Stimulated activated CD8-positive, alpha-beta memory T cell treated with anti-CD3 and anti-CD28 coated beads, Interleukin-15, amount 100 ng/mL, for 48 hours (primary cell): ENCODE measurements around the gene ZFR.
"Not testable (repeated sequence)": the region's sequence is repeated elsewhere in the genome, so short reads cannot be mapped to it uniquely, and the experiment has no call there.

Experiments
- DNase-seq, 2 donors: peaks; one replicate each; pipeline ENCODE4 v3.0.0-alpha.2; 2020; ENCODE audit warnings: low read depth in 2 of 2

The ZFR gene

DNA sequence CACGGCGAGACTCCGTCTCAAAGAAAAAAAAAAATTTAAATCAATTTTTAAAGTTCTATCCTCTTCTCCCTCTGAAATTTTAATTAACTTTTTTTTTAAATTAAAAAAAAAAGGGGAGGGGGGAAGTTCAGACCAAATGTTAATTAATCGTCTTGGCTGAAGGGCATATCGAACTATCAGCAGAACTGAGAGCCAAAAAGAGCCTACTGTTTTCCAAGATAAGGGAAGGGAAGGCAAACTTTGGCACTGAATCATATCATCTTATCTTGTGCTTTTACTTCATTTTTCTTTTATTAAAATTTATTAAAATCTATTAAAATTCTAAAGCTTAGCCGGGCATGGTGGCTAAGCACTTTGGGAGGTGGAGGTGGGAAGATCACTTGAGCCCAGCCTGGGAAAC lies 85.9 kb downstream of the ZFR start:
- no peak for DNase-seq

DNA sequence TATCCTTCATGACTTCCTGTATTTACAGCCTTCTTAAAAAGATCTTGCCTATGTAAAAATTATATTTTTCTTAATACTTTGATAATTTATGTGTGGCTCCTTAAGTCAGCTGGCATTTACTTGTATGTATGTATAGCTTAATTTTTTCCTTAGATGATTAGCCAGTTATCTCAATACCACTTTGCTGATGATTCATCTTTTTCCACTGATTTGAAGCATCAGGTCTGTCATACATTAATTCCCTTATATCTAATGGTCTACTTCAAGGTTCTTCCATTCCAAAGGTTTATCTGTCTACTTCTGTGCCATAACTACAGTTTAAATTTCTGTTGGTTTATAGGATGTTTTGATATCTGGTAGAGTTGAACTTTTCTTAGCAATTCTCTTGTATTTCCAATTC lies 86.9 kb downstream of the ZFR start:
- no peak for DNase-seq

DNA sequence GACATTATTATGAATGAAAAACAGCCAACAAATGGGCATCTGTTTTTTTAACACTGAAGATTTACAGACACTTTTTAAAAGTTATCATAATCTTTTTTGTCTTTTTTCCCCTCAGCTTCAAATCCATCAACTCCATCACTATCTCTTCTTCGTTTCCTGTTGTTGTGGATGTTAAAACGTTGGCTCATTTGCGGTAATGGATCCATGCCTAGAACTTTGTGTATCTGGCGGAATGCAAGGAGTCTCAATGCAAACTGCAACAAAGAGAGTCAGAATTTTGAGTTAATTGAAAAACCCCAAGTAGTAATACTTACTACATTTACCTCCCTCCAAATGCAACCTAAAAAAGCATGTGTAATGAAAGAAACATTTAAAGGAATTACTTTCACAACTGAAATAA lies 88.9 kb downstream of the ZFR start:
- no peak for DNase-seq

DNA sequence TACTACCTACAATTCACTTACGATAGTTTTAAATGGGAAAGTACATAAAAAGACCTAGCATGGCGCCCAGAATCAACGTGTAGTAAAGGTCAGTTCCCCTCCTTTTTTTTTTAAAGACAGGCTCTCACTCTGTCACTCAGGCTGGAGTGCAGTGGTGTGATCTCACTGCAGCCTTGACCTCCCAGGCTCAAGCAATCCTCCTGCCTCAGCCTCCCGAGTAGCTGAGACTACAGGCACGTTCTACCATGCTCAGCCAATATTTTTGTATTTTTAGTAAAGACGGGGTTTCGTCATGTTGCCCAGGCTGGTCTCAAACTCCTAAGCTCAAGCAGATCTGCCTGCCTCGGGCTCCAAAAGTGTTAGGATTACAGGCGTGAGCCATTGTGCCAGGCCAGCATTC lies 91.1 kb downstream of the ZFR start:
- DNase-seq, result no peak

DNA sequence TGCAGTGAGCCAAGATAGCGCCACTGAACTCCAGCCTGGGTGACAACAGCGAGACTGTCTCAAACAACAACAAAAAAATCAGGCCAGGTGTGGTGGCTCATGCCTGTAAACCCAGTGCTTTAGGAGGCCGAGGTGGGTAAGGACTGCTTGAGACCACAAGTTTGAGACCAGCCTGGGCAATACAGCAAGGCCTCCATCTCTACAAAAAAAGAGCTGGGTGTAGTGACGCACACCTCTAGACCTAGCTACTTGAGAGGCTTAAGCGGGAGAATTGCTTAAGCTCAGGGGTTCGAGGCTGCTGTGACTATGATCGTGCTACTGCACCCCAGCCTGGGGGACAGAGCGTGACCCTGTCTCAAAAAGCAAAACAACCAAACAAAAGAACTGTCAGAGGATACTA lies 91.9 kb downstream of the ZFR start:
- DNase-seq, result no peak

DNA sequence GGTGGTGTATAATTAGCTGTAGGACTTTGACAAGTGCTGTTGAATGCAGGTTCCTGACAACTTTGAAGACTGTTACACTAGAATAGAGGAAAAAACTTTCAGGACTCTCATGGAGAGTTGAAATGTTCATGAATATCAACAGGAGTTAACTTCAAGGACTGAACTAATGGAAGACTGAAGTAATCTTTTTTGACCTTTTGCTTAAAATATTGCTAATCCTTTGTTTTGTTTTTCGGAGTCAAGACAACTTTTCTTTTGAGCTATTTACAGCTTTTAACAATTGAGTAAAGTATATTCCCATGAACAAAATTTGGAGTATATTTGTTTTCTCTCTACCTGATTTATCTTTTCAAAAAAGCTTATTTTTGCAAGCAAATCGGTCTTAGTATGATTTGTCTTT lies 97.7 kb downstream of the ZFR start:
- no peak for DNase-seq

DNA sequence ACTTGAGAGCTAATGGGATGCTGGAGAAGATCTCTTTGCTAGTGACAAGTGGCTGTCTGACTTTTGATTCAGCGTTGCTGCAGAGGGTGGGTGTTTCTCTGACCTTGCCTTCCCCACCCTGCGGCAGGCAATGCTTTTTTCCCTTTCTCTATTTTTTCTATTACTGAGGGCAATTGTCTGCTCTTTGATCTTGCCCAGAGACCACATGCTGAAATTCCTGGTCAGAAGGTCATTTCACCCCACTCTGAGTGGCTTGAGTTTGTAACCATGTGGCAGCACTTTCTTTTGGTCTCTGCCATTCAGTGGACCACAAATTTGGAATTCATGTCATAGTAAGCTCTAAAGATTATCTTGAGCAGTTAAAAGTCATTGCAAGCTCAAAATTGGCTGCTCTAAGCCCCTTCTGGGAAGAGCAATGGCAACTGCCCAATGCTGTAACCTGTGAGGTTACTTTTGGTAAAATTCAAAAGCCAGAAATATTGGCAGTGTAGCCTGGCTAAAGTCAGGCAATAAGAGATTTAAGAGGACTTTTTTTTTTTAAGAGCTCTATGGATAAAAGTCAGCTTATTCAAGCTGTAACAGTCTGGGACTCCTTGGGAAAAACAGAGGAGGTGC lies 101.4 kb downstream of the ZFR start:
- DNase-seq, result no peak

DNA sequence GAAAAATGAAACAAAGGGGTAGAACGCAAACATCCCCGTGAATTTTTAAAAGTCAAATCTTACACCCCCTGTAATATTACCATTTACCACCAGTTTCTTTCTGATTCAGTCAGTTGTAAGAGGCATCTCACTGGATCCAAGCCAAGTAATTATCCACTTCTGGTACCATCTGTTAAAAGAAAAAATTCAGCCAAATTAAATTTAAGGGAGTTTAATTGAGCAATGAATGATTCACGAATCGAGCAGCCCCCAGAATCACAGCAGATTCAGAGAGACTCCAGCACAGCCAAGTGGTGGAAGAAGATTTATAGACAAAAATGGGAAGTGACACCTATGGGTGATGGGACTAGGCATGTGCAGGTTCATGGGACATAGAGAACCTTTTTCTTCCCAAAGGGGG lies 101.9 kb downstream of the ZFR start:
- DNase-seq, result no peak

DNA sequence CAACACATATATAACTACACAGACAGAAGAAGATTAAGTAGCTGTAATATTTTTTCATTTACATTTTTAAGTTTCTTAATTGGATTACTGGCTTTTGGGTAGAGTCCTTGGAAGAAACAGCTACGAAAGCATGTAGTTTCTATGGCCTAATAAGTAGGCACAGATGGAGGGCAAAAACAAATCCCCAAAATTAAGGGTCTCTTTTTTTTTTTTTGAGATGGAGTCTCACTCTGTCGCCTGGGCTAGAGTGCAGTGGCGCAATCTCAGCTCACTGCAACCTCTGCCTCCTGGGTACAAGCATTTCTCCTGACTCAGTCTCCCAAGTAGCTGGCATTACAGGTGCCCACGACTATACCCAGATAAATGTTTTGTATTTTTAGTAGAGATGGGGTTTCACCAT lies 104.7 kb downstream of the ZFR start:
- no peak for DNase-seq

DNA sequence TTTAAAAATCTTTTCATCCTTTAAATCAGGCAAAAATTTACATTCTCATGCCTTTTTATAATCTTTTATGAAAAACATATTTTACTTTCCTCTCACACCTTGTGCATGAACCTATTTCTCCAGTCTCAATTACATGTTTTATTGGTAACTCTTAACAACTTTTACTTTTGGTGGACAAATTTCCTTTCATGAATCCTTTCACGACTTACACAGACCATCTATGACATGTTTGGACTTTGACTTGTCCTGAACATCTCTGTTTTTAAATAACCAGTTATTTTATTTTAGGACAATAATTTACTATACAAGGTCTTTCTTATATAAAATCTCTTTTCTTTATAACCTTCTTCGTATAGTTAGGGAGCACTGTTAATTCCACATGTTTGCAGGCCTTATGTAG lies 105.3 kb downstream of the ZFR start:
- no peak for DNase-seq

DNA sequence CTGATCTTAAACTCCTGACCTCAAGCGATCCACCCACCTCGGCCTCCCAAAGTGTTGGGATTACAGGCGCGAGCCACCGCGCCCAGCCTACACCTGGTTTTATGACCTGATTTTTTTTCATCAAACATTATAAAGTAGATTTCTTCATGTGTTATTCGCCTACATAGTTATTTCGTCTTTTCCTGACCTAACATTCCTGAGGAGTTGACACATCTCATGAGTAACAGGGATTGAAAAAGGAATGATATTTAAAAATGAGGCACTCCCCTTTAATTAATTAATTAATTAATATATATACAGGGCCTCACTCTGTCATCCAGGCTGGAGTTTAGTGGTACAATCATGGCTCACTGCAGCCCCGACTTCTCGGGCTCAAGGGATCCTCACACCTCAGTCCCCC lies 111.6 kb downstream of the ZFR start:
- no peak for DNase-seq

DNA sequence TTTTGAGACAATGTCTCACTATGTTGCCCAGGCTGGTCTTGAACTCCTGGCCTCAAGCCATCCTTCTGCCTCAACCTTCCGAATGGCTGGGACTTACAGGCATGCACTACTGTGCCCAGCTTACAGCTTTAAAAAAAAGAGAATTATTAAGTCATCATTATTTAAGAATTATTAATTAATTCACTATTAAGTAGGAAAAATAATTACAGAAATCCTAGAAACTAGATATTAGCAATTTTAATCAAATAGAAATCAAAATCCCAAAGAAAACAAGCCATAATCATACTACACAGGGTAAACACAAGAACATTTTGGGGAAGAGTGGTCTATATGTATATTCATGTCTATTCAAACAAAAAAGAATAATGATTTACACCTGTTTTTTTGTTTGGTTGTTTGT lies 112.2 kb downstream of the ZFR start:
- no peak for DNase-seq

DNA sequence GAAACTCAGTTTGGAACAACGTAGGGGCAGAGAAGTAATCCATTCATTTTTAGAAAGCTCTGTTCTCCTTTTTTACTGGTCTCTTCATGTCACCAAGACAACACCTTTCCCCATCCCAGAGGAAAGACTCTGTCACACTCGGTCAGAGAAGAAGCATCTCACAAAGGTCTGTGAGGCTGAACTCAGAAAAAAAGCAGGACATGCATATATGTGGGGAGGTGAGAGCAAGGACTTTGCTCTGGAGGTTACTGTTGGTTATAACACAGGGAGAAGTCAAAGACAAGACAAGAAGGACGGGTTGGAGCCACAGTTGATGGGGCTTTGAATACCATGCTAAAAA lies 112.6 kb downstream of the ZFR start:
- DNase-seq, result no peak

DNA sequence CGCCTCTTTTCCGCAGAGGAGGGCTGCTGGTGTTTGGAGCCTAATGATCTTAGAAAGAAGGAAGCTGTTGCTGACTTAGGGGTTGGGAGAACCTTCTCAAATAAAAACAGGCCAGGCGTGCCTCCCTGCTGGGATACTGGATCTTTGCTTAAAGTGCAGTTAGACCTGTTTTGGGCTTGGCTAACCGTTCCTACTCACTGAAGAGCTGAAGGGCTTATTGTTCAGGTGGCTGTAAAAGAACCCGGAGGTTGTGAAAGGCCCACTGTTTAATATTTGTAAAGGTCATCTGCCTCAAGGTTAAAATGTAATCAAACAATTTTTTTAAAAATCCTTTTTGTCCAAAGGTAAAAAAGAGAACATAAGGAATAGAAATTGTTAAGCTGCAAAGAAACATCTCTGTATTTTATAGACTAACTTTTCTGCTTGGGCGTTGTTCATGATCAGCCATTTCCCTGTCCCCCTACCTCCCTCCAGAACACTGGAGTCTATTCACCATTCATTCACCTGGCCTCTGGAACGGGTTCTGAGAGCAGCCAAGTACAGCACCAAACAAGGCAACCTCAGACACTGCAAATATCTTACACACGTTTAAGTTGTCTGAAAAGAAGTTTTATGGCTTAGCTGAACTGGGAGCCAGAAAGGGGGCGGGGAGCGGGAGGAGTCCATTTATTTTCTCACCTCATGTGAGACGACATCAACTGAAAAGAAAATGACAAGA lies 113.2 kb downstream of the ZFR start:
- DNase-seq, result no peak

DNA sequence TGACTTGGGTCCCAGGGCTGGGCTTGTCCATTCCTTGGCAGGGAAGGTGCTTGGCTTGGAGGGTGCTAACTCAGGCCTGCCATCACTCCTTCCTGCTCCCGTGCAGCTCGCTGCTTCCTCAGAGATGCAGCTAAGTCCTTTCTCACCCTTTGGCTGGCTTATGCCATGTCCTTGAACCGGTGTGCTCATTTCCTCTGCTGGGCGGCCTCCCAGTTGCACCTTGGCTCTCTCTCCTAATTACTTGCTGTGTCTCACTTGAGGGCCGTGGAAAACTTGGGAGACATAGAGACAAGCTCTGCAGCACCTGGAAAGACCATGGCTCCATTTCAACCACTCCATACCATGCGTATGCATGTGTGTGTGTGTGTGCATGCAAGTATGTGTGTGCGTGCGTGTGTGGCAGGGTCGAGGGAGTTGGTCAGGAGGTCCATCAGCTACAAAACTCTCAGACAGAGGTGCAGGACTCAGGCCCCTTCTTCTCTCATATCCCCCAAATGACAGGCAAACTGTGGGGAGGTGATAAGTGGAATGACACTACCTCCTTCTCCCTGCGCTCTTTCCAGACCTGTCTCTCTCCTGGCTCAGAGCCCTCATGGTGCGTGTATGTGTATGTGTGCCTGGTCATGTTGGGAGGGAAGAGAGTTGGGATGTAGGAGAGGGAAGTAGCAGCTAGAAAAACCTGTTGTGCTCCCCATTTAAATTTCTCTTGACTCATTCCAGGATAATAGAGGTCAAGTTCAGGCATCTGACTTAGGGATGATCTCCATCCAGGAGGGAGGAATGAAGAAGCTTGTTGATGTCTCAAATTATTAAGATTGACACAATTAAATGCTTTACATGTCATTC lies 114.2 kb downstream of the ZFR start:
- DNase-seq, result no peak

DNA sequence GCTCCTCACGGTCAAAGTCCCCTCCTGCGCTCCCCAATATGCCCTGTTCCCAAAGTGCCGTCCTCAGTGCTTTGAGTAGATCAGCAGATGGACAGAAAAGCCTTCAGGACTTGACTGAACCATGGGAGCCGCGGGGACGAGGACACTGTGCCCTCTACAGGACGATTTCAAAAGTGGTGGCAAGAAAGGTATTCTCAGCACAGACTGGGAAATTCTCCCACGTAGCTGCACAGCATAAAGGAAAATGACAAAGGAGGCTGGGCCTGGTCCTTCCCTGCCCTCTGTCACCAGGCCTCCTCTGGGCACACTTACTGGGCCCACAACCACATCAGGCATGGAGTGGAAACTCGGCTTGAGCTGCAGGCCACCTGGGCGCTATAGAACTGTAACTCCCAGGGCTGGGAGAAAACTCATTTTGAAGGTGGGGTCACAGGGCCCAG lies 115.1 kb downstream of the ZFR start:
- DNase-seq, result peak; percentile 28 to 36

DNA sequence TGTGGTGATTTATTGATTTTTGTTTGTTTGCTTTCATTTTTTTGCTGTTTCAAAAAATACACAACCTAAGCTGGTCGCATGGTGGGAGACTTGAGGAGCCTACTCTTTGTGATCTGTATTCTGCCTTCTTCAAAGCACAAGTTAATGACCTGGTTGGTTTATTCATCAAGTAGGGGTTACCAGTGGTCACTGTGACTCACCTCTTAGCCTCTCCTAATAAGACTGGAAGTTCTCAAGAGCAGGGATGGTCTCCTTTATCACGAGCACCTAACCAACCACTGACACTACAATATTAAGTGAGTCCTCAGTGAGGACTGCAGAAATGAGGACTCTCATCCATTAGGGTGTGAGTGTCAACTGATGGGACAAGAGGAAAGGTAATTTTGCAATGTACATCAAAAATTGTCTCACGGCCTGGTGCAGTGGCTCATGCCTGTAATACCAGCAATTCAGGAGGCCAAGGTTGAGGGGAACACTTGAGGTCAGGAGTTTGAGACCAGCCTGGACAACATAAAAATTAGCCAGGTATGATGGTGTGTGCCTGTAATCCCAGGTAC lies 118.2 kb downstream of the ZFR start:
- DNase-seq, result no peak

DNA sequence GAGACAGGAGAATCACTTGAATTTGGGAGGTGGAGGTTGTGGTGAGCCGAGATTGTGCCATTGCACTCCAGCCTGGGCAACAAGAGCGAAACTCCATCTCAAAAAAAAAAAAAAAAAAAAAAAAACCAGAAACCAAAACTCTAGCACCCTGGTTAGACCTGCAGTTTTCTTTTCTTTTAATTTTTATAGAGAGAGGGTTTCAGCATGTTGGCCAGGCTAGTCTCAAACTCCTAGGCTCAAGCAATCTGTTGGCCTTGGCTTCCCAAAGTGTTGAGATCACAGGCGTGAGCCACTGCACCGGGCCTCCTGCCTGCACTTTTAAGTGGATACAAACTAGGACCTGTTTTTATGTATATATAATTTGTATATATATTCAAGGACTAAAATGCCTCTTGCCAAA lies 118.9 kb downstream of the ZFR start:
- no peak for DNase-seq

DNA sequence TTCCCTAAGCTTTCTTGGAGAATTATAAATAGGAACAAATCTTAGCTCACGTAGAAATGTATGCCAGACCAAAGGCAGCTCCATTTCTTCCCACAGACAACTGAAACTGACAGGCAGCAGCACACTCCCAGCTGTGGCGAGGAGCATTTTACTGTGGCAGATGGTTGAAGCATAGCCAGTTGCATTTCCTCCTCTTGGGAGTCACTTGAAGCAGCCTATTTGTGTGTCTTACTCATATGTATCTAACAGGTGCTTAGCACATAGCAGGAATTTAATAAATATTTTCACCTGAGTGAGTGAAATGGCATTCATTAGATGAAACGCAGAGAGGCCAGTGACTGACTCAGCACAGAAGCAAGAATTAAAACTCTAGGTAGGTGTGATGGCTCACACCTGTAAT lies 119.5 kb downstream of the ZFR start:
- DNase-seq, result no peak

DNA sequence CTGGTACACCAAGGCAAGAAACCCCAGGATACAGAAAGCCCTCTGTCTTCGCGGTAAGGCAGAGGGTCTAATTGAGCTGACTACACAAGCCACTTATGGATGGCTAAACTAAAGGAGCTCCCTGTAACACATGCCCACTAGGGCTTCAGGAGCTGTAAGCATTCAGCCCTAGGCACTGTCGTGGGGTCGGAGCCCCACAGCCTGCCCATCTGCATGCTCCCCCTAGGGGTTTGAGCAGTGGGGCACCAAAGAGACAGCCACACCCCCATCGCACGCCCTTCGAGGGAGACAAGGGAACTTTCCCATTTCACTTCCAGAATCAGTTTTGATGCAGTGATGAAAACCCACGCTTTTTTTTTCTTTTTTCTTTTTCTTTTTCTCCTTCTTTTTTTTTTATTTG lies 120.8 kb downstream of the ZFR start:
- DNase-seq, result no peak

DNA sequence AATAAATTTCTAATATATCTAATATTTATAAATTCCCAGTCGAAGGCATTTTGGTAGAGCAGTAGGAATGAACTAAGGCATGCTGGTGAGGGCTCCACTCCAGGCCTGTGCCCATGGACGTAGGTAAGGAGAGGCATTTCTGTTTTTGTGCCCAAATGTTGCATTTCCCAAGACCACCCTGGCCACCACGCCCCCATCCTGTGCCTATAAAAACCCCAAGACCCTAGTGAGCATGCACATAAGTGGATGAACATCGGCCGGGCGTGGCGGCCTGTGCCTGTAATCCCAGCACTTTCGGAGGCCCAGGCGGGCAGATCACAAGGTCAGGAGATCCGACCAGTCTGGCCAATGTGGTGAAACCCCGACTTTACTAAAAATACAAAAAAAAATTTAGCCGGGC lies 121.7 kb downstream of the ZFR start:
- DNase-seq, result no peak

DNA sequence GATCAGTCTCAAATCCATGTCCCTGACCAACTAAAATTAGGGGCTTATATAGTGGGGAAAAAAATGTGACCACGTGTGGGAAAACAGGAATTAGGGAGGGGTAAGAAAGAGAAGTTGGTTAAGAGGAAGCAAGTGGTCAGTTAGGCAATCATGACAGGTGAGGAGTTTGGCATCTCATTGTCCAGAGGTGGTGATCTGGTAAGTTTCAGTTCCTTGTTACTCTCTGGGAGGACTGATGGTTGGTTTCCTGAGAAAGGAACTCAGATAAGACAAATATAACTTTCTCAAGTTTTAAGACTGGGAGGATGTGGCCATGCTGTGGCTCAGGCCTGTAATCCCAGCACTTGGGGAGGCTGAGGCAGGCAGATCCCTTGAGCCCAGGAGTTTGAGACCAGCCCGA lies 122.8 kb downstream of the ZFR start:
- DNase-seq, result not testable (repeated sequence)

DNA sequence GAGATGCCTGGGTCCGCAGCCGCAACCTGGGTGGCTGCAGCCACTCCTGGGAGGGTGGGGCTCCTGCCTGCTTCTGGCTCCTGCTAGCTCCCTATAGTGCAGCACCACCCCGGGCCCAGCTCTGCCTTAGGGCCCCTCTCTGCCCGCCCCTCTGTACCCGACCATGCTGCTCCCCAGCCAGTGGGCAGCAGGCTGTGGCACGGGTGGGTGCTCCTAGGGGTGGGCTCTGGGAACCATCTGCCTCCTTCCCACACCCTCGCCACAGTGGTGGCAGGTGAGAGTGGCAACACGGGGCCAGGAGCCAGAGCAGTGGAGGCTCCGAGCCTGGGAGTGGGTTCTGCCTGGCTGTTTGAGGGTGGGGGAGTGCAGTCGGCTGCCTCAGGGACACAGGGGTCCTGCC lies 124.0 kb downstream of the ZFR start:
- no peak for DNase-seq
